HEK293 (cell line): ENCODE results near the gene CD2BP2.

ENCODE experiments used
- CTCF ChIA-PET: fragments of 350-600 bp; formaldehyde crosslinking; extraction: SDS; loops from one replicate; lab custom pipeline; 2021; ENCODE audit warnings: antibody characterized with exemption; lab: Yijun Ruan, JAX
- POLR2A ChIA-PET: fragments of 300-600 bp; formaldehyde crosslinking; extraction: SDS; loops from one replicate; lab custom pipeline; 2020; ENCODE audit warnings: antibody characterized with exemption, inconsistent platforms; lab: Yijun Ruan, JAX
- H3K27ac ChIP-seq: fragments of 200-500 bp; sonication (Bioruptor generic); 2 replicates; pipeline ENCODE4 v1.5.1; 2014; ENCODE audit warnings: low read depth, low read length, control low read depth, inconsistent platforms; ENCODE audit errors: extremely low read depth
- H3K36me3 ChIP-seq, 2 experiments: fragments of 200-500 bp in 1 of 2; sonication (Bioruptor generic) in 1 of 2; 1 replicate in 1 of 2; 2 replicates in 1 of 2; pipeline ENCODE4 v1.5.1; 2014 to 2017; ENCODE audit warnings: inconsistent platforms in 2 of 2, low read length in 2 of 2; ENCODE audit not compliant: control insufficient read depth in 2 of 2, insufficient read depth in 1 of 2
- H3K4me1 ChIP-seq: fragments of 200-500 bp; sonication (Bioruptor generic); 2 replicates; pipeline ENCODE4 v1.5.1; 2014; ENCODE audit warnings: mild to moderate bottlenecking, low read length, inconsistent platforms; ENCODE audit not compliant: control insufficient read depth, insufficient read depth
- H3K4me3 ChIP-seq: 2 replicates; pipeline ENCODE4 v1.5.1; 2011; ENCODE audit warnings: low read depth, mild to moderate bottlenecking, control low read depth, low read length, moderate library complexity
- H3K9me3 ChIP-seq: fragments of 200-500 bp; sonication (Bioruptor generic); 2 replicates; pipeline ENCODE4 v1.5.1; 2014; ENCODE audit warnings: low read depth, low read length, inconsistent platforms; ENCODE audit not compliant: control insufficient read depth, insufficient read depth
- BCL11B ChIP-seq: fragments of 450-650 bp; formaldehyde crosslinking; IDR thresholded peaks from 2 replicates; pipeline ENCODE4 v1.5.1; 2016; ENCODE audit warnings: low read depth, missing biosample characterization, missing genetic modification characterization
- CTCF ChIP-seq: fragments of 450-650 bp; formaldehyde crosslinking; IDR thresholded peaks from 2 replicates; pipeline ENCODE4 v1.5.1; 2016; ENCODE audit warnings: missing biosample characterization, missing genetic modification characterization
- GLIS1 ChIP-seq: fragments of 450-650 bp; formaldehyde crosslinking; IDR thresholded peaks from 2 replicates; pipeline ENCODE4 v1.5.1; 2016; ENCODE audit warnings: missing biosample characterization, missing genetic modification characterization
- PRDM1 ChIP-seq: fragments of 450-650 bp; formaldehyde crosslinking; IDR thresholded peaks from 2 replicates; pipeline ENCODE4; 2016; ENCODE audit warnings: missing biosample characterization, missing genetic modification characterization
- PRDM10 ChIP-seq: fragments of 450-650 bp; formaldehyde crosslinking; IDR thresholded peaks from 2 replicates; pipeline ENCODE4 v1.5.1; 2016; ENCODE audit warnings: missing biosample characterization, missing genetic modification characterization
- SP2 ChIP-seq: fragments of 450-650 bp; formaldehyde crosslinking; IDR thresholded peaks from 2 replicates; pipeline ENCODE4 v1.5.1; 2016; ENCODE audit warnings: missing biosample characterization, missing genetic modification characterization
- YY2 ChIP-seq: fragments of 450-650 bp; formaldehyde crosslinking; IDR thresholded peaks from 2 replicates; pipeline ENCODE4 v1.5.1; 2016; ENCODE audit warnings: missing biosample characterization, missing genetic modification characterization
- ZFP3 ChIP-seq: fragments of 450-650 bp; formaldehyde crosslinking; IDR thresholded peaks from 2 replicates; pipeline ENCODE4 v1.5.1; 2016; ENCODE audit warnings: low read depth, missing biosample characterization, missing genetic modification characterization
- ZNF10 ChIP-seq: fragments of 450-650 bp; formaldehyde crosslinking; IDR thresholded peaks from 2 replicates; pipeline ENCODE4 v1.5.1; 2017; ENCODE audit warnings: missing biosample characterization, missing genetic modification characterization
- ZNF600 ChIP-seq: fragments of 450-650 bp; formaldehyde crosslinking; IDR thresholded peaks from 2 replicates; pipeline ENCODE4 v1.5.1; 2016; ENCODE audit warnings: missing biosample characterization, missing genetic modification characterization
- ZNF610 ChIP-seq: fragments of 450-650 bp; formaldehyde crosslinking; IDR thresholded peaks from 2 replicates; pipeline ENCODE4 v1.5.1; 2016; ENCODE audit warnings: missing biosample characterization, missing genetic modification characterization, borderline replicate concordance
- ZNF623 ChIP-seq: fragments of 450-650 bp; formaldehyde crosslinking; IDR thresholded peaks from 2 replicates; pipeline ENCODE4 v1.5.1; 2016; ENCODE audit warnings: missing biosample characterization, missing genetic modification characterization
- ZNF654 ChIP-seq: fragments of 450-650 bp; formaldehyde crosslinking; IDR thresholded peaks from 2 replicates; pipeline ENCODE4 v1.5.1; 2016; ENCODE audit warnings: low read depth, missing biosample characterization, missing genetic modification characterization
- ZNF660 ChIP-seq: fragments of 450-650 bp; IDR thresholded peaks from 2 replicates; pipeline ENCODE4 v1.5.1; 2018; ENCODE audit warnings: missing biosample characterization, mild to moderate bottlenecking, missing genetic modification characterization
- ZNF776 ChIP-seq: fragments of 450-650 bp; formaldehyde crosslinking; IDR thresholded peaks from 2 replicates; pipeline ENCODE4 v1.5.0; 2017; ENCODE audit warnings: missing biosample characterization, missing genetic modification characterization, borderline replicate concordance
- TF ChIP-seq, protein P1 (sequence below): fragments of 450-650 bp; formaldehyde crosslinking; IDR thresholded peaks from 2 replicates; pipeline ENCODE4 v1.5.1; 2016; ENCODE audit warnings: missing biosample characterization, missing genetic modification characterization
- TF ChIP-seq, protein P2 (sequence below): fragments of 450-650 bp; formaldehyde crosslinking; IDR thresholded peaks from 2 replicates; pipeline ENCODE4 v1.5.1; 2016; ENCODE audit warnings: missing biosample characterization, missing genetic modification characterization, borderline replicate concordance

The CD2BP2 gene

DNA sequence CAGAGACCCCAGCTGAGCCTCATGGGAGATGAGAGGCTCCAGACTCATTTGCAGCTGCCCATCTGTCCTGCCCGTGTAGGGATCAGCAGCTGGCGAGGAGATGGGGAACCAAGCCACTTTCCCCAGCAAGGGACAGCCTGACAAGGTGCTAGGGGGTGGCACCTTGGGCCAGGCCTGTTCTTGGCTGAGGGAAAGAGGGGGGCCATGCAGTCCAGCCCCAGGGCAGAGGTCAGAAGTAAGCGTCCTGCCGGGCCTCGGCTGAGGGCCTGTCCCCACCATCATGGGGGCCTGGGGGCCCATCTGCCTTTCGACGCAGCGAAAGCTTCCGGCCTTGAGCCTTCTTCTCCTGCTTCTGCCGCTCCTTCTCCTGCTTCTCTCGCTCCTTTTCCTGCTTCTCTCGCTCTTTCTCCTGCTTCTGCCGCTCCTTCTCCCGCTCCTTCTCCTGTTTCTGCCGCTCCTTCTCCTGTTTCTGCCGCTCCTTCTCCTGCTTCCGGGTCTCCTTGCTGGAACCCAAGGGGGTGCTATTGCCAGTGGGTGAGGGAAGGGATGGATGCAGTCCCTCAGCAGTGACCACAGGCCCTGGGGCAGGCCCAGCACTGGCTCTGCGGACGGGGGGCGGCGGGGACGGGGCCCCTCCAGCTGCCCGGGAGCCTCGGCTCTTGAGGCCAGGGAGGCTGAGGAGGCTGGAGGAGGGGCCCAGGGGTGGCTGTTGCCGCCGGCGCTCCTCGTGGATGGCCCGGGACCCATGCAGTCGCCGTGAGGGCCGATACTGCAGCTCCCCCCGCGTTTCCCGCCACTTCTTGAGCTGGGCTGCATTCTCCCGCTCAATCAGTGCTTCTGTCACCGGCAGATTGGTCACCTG lies 2.8 kb upstream of the CD2BP2 start:
- ChIA-PET POLR2A (interaction anchor here (0.8 to 4.5 kb wide), 4 partner anchors 12 to 50 kb away, joined by 3 to 60 read pairs (median 10); partner anchors contain the start of genes TBC1D10B and ZNF771), CTCF (interaction anchor here (0.6 to 1.5 kb wide), 4 partner anchors 10 to 72 kb away, joined by 3 to 6 read pairs (median 4); partner anchors contain the start of gene DCTPP1)
- H3K4me1 ChIP-seq = no peaks in the 10 kb centered on the region
- H3K9me3 ChIP-seq = no peaks in the 10 kb centered on the region
- H3K4me3 ChIP-seq = no peak overlapping the region
- H3K27ac ChIP-seq = no peak overlapping the region
- peaks cover 13 to 72% of the 10 kb centered on the region in 2 experiments; a peak in 2 of 3 replicates for H3K36me3 ChIP-seq
- TF ChIP-seq, protein P1, sequence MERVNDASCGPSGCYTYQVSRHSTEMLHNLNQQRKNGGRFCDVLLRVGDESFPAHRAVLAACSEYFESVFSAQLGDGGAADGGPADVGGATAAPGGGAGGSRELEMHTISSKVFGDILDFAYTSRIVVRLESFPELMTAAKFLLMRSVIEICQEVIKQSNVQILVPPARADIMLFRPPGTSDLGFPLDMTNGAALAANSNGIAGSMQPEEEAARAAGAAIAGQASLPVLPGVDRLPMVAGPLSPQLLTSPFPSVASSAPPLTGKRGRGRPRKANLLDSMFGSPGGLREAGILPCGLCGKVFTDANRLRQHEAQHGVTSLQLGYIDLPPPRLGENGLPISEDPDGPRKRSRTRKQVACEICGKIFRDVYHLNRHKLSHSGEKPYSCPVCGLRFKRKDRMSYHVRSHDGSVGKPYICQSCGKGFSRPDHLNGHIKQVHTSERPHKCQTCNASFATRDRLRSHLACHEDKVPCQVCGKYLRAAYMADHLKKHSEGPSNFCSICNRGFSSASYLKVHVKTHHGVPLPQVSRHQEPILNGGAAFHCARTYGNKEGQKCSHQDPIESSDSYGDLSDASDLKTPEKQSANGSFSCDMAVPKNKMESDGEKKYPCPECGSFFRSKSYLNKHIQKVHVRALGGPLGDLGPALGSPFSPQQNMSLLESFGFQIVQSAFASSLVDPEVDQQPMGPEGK (tag by site-specific recombination) = peak; percentile 24; the same call in 1 of the 2 replicates
- TF ChIP-seq BCL11B = 0 out of 2 replicates have a peak, but pooled peaks have one; percentile 41
- TF ChIP-seq SP2 = no peak
- no peak for TF ChIP-seq ZNF660 (tag by site-specific recombination)
- no peak for TF ChIP-seq ZFP3 (tag by site-specific recombination)
- TF ChIP-seq PRDM1 (tag by site-specific recombination) = peak; percentile 88
- TF ChIP-seq YY2 (tag by site-specific recombination) = no peak
- TF ChIP-seq ZNF610 = peak; percentile 99
- peak; percentile 39; the same call in 1 of the 2 replicates for TF ChIP-seq ZNF10
- peak; percentile 30; the same call in 1 of the 2 replicates for TF ChIP-seq ZNF600 (tag by site-specific recombination)
- TF ChIP-seq ZNF623 (tag by site-specific recombination) = 0 out of 2 replicates have a peak, but pooled peaks have one; percentile 16

DNA sequence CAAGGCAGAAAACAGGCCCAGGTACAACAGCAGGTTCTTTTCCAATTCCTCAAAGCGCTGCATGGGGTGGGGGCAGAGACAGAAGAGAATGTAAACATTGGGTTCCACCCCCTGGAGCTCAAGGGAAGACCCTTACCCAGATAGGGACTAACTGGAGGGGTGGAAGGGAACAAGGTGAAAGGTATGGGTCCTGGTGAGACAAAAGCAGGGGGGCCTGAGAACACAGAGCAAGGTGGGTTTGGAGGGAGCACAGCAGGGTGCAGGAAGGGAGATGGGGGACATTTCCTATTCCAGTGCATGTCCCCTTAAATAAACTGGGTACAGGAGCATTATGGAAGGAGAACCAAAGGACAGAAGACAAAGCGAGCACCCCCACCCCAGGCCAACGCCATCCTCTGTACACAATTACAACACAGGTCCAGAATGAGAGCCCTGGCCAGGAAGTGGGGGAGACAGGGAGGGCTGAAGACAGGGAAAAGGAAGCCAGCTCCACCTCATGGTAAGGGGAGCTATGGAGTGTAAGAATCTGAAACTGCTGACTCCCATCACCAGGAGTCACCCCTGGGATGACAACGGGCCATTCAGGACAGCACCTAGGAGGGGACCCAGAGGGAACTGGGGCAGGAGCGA lies 2.1 kb upstream of the CD2BP2 start:
- CTCF ChIA-PET = interaction anchor here (0.5 to 1.3 kb wide), 5 partner anchors 52 to 305 kb away, joined by 3 to 6 read pairs (median 3); no protein-coding TSS in a partner anchor
- H3K36me3 ChIP-seq = peaks cover 6 to 72% of the 10 kb centered on the region in 2 experiments; a peak in 2 of 3 replicates
- H3K4me1 ChIP-seq = no peaks in the 10 kb centered on the region
- H3K27ac ChIP-seq = no peak overlapping the region
- H3K4me3 ChIP-seq = no peak overlapping the region
- H3K9me3 ChIP-seq = no peaks in the 10 kb centered on the region
- POLR2A ChIA-PET = interaction anchor here (0.7 to 4.5 kb wide), 6 partner anchors 10 to 292 kb away, joined by 3 to 60 read pairs (median 3); partner anchors contain the start of genes ALDOA, TBC1D10B, ZNF48 and ZNF771
- TF ChIP-seq ZNF654 (tag by site-specific recombination) (peak; percentile 16), PRDM10 (tag by site-specific recombination) (peak; percentile 27; the same call in 1 of the 2 replicates), ZNF776 (tag by site-specific recombination) (no peak), CTCF (peak; percentile 51; the same call in 1 of the 2 replicates), GLIS1 (tag by site-specific recombination) (peak; percentile 10; the same call in 1 of the 2 replicates)
- TF ChIP-seq, protein P2, sequence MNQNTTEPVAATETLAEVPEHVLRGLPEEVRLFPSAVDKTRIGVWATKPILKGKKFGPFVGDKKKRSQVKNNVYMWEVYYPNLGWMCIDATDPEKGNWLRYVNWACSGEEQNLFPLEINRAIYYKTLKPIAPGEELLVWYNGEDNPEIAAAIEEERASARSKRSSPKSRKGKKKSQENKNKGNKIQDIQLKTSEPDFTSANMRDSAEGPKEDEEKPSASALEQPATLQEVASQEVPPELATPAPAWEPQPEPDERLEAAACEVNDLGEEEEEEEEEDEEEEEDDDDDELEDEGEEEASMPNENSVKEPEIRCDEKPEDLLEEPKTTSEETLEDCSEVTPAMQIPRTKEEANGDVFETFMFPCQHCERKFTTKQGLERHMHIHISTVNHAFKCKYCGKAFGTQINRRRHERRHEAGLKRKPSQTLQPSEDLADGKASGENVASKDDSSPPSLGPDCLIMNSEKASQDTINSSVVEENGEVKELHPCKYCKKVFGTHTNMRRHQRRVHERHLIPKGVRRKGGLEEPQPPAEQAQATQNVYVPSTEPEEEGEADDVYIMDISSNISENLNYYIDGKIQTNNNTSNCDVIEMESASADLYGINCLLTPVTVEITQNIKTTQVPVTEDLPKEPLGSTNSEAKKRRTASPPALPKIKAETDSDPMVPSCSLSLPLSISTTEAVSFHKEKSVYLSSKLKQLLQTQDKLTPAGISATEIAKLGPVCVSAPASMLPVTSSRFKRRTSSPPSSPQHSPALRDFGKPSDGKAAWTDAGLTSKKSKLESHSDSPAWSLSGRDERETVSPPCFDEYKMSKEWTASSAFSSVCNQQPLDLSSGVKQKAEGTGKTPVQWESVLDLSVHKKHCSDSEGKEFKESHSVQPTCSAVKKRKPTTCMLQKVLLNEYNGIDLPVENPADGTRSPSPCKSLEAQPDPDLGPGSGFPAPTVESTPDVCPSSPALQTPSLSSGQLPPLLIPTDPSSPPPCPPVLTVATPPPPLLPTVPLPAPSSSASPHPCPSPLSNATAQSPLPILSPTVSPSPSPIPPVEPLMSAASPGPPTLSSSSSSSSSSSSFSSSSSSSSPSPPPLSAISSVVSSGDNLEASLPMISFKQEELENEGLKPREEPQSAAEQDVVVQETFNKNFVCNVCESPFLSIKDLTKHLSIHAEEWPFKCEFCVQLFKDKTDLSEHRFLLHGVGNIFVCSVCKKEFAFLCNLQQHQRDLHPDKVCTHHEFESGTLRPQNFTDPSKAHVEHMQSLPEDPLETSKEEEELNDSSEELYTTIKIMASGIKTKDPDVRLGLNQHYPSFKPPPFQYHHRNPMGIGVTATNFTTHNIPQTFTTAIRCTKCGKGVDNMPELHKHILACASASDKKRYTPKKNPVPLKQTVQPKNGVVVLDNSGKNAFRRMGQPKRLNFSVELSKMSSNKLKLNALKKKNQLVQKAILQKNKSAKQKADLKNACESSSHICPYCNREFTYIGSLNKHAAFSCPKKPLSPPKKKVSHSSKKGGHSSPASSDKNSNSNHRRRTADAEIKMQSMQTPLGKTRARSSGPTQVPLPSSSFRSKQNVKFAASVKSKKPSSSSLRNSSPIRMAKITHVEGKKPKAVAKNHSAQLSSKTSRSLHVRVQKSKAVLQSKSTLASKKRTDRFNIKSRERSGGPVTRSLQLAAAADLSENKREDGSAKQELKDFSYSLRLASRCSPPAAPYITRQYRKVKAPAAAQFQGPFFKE (tag by site-specific recombination) = no peak
